ENCODE data around the gene ST3GAL2.

The ST3GAL2 gene

DNA sequence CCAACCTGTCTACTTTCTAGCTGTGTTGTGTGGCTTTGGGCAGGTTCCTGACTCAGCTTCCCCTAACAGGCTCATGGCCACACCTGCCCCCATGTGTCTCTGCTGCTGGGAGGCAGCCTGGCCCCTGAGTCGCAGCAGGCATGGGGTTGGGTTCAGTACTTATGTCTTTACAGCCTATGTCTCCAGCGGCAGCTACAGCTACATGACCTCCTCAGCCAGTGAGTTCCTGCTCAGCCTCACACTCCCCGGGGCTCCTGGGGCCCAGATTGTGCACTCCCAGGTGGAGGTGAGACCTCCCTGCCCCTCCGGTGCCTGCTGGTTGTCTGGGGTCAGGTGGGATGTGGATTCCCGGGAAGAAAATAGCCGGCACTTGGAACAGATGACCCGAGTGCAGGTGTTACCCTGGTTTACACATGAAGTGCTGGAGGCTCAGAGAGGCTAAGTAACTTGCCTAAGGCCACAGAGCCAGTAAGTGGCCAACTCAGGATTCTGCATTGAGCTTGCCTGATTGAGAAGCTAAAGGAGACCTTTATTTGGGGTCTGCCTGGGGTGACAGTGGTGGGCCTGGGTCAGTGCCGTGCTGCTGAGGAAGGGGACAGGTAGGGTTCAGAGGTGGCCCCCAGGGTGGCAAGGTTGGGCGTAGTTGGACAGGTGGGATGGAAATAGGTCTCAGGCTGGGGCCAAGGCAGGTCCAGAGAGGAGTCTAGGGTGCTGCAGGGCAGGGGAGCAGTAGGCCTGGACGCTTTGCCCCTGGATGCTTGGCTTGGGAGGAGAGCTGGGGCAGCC is 31.4 kb upstream of the ST3GAL2 start:
- Histone ChIP-seq H2AFZ (ENCODE audit: low read depth, low read length) (no peak overlapping the region), H3K4me1 (ENCODE audit: low read length) (peaks cover 24% of the 10 kb centered on the region), H3K4me3 (ENCODE audit: low read length) (no peak overlapping the region), H3K4me2 (ENCODE audit: low read length) (no peak overlapping the region), H3K27me3 (ENCODE audit: low read depth, low read length) (no peaks in the 10 kb centered on the region), H3K9ac (ENCODE audit: low read length) (no peak overlapping the region), H3K9me3 (ENCODE audit: insufficient read depth, low read length) (no peaks in the 10 kb centered on the region), H3K27ac (ENCODE audit: low read length) (no peak overlapping the region), H4K20me1 (ENCODE audit: insufficient read depth, low read length) (no peaks in the 10 kb centered on the region), H3K36me3 (replicated peaks; ENCODE audit: low read depth, low read length) (peaks cover 3% of the 10 kb centered on the region), H3K79me2 (ENCODE audit: low read length) (no peaks in the 10 kb centered on the region)
- TF ChIP-seq, protein P1, sequence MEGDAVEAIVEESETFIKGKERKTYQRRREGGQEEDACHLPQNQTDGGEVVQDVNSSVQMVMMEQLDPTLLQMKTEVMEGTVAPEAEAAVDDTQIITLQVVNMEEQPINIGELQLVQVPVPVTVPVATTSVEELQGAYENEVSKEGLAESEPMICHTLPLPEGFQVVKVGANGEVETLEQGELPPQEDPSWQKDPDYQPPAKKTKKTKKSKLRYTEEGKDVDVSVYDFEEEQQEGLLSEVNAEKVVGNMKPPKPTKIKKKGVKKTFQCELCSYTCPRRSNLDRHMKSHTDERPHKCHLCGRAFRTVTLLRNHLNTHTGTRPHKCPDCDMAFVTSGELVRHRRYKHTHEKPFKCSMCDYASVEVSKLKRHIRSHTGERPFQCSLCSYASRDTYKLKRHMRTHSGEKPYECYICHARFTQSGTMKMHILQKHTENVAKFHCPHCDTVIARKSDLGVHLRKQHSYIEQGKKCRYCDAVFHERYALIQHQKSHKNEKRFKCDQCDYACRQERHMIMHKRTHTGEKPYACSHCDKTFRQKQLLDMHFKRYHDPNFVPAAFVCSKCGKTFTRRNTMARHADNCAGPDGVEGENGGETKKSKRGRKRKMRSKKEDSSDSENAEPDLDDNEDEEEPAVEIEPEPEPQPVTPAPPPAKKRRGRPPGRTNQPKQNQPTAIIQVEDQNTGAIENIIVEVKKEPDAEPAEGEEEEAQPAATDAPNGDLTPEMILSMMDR (IDR thresholded peaks at IDR 0.05; ENCODE audit: low read depth, low read length): no peak
- TF ChIP-seq EZH2phosphoT487 (IDR thresholded peaks at IDR 0.05; ENCODE audit: low read depth): no peak

DNA sequence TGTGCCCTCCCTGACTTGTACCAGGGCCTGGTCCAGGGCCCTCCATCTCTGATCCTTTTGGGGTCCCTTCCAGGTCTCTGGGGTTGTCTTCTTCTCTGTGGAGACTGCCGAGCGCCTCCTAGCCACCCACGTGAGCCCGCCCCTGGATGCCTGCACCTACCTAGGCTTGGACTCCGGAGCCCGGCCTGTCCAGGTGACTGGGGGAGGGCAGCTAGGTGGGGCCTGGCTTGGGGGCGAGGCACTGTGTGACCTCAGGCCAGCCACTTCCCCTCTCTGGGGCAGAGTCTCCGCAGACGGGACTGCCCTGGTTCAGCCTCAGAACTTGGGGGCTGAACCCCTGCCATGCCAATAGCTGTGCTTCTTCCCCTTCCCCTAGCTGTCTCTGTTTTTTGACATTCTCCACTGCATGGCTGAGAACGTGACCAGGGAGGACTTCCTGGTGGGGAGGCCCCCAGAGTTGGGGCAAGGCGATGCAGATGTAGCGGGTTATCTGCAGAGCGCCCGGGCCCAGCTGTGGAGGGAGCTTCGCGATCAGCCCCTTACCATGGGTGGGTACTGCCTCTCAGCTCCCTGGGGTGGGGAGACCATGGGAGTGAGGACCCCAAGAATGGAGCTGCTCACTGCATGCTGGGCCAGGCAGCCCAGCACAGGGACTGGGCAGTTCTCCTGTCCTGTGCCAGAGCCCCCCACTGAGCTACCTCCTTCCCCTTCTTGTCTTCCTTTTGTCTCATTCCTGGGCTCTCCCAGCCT is 30.1 kb upstream of the ST3GAL2 start:
- Histone ChIP-seq H3K27ac (ENCODE audit: low read length) (no peak overlapping the region), H3K36me3 (replicated peaks; ENCODE audit: low read depth, low read length) (peaks cover 2% of the 10 kb centered on the region), H3K27me3 (ENCODE audit: low read depth, low read length) (no peaks in the 10 kb centered on the region), H3K4me2 (ENCODE audit: low read length) (no peak overlapping the region), H3K79me2 (ENCODE audit: low read length) (no peaks in the 10 kb centered on the region), H3K9me3 (ENCODE audit: insufficient read depth, low read length) (no peaks in the 10 kb centered on the region), H2AFZ (ENCODE audit: low read depth, low read length) (no peak overlapping the region), H3K9ac (ENCODE audit: low read length) (no peak overlapping the region), H3K4me3 (ENCODE audit: low read length) (no peak overlapping the region), H4K20me1 (ENCODE audit: insufficient read depth, low read length) (no peaks in the 10 kb centered on the region), H3K4me1 (ENCODE audit: low read length) (peaks cover 11% of the 10 kb centered on the region; the same call in 1 of the 2 replicates)
- TF ChIP-seq, protein P1 (IDR thresholded peaks at IDR 0.05; ENCODE audit: low read depth, low read length): no peak
- no peak for TF ChIP-seq EZH2phosphoT487 (IDR thresholded peaks at IDR 0.05; ENCODE audit: low read depth)

DNA sequence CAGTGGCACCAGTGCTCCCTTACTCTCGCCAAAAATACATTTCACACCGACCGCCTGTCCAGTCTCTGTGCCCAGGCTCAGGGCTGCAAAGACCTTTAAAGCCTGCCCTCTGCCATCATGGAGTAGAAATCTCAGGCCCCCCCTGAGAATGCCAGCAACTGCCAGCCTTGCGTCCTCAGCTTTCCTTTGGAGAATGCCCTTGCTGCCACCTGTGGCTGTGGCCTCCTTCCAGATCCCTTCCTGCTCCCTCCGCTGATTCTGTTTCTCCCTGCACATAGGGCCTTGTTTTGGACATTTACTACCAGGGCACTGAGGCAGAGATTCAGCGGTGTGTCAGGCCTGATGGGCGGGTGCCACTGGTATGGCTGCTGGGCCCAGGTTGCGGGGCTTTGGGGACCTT is 28.7 kb upstream of the ST3GAL2 start:
- no peak overlapping the region for H3K9ac ChIP-seq (ENCODE audit: low read length)
- no peak overlapping the region for H2AFZ ChIP-seq (ENCODE audit: low read depth, low read length)
- TF ChIP-seq EZH2phosphoT487 (IDR thresholded peaks at IDR 0.05; ENCODE audit: low read depth): no peak
- TF ChIP-seq, protein P1 (IDR thresholded peaks at IDR 0.05; ENCODE audit: low read depth, low read length): no peak

DNA sequence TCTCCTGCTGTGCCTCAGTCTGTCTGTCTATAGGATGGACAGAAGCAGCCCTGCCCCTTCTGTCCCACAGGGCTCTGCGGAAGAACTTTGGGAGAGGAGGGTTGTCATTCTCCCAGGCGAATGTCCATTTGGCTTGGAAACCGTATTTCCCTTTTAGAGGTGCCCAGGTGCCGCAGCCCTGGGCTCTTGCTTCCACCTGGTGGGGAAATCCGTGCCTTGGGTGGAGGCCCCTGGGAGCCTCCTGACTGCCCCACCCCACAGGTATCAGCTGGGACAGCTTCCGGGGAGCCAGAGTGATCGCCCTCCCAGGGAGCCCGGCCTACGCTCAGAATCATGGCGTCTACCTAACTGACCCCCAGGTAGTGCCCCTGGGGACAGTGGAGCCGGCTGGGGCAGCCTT is 28.2 kb upstream of the ST3GAL2 start:
- no peak overlapping the region for H3K27ac ChIP-seq (ENCODE audit: low read length)
- H3K4me3 ChIP-seq (ENCODE audit: low read length): no peak overlapping the region
- no peaks in the 10 kb centered on the region for H3K9me3 ChIP-seq (ENCODE audit: insufficient read depth, low read length)
- peaks cover 2% of the 10 kb centered on the region for H3K36me3 ChIP-seq (replicated peaks; ENCODE audit: low read depth, low read length)
- TF ChIP-seq, protein P1 (IDR thresholded peaks at IDR 0.05; ENCODE audit: low read depth, low read length): peak; percentile 25
- no peak for TF ChIP-seq EZH2phosphoT487 (IDR thresholded peaks at IDR 0.05; ENCODE audit: low read depth)
- H3K4me2 ChIP-seq (ENCODE audit: low read length): no peak overlapping the region
- no peaks in the 10 kb centered on the region for H3K27me3 ChIP-seq (ENCODE audit: low read depth, low read length)
- no peak overlapping the region for H3K9ac ChIP-seq (ENCODE audit: low read length)
- H4K20me1 ChIP-seq (ENCODE audit: insufficient read depth, low read length): no peaks in the 10 kb centered on the region
- no peak overlapping the region for H2AFZ ChIP-seq (ENCODE audit: low read depth, low read length)
- H3K4me1 ChIP-seq (ENCODE audit: low read length): peaks cover 5% of the 10 kb centered on the region; the same call in 1 of the 2 replicates
- no peaks in the 10 kb centered on the region for H3K79me2 ChIP-seq (ENCODE audit: low read length)

More for the DNA sequence above, 28.7 kb upstream of the ST3GAL2 start:
- Histone ChIP-seq H3K27me3 (ENCODE audit: low read depth, low read length) (no peaks in the 10 kb centered on the region), H3K4me3 (ENCODE audit: low read length) (no peak overlapping the region), H3K4me1 (ENCODE audit: low read length) (peaks cover 5% of the 10 kb centered on the region; the same call in 1 of the 2 replicates), H3K36me3 (replicated peaks; ENCODE audit: low read depth, low read length) (peaks cover 2% of the 10 kb centered on the region), H3K27ac (ENCODE audit: low read length) (no peak overlapping the region), H3K9me3 (ENCODE audit: insufficient read depth, low read length) (no peaks in the 10 kb centered on the region), H4K20me1 (ENCODE audit: insufficient read depth, low read length) (no peaks in the 10 kb centered on the region), H3K79me2 (ENCODE audit: low read length) (no peaks in the 10 kb centered on the region), H3K4me2 (ENCODE audit: low read length) (no peak overlapping the region)
